Liver (tissue), 9 donors: Measurements from ENCODE around the gene SMPD4. TPM values are rescaled to one million over a fixed set of nuclear protein-coding genes. Genes with fewer than 3 reads are reported as not detected.
"Not testable (repeated sequence)": the region's sequence is repeated elsewhere in the genome, so short reads cannot be mapped to it uniquely, and the experiment has no call there.

Source experiments
- DNase-seq: peaks from one replicate; pipeline ENCODE4 v3.0.0-alpha.2; 2017; ENCODE audit warnings: low spot score
- H3K27ac ChIP-seq, 2 donors: one replicate each; pipeline ENCODE4 v1.7.0; 2013; ENCODE audit warnings: inconsistent platforms in 2 of 2, low read length in 2 of 2, control low read depth in 1 of 2, low read depth in 1 of 2, mild to moderate bottlenecking in 1 of 2
- H3K27me3 ChIP-seq, 4 donors: one replicate each; pipeline versions ENCODE4 v1.6.1 to v1.7.0; 2013; ENCODE audit warnings: low read length in 3 of 4, inconsistent platforms in 1 of 4, mild to moderate bottlenecking in 1 of 4, moderate library complexity in 1 of 4; ENCODE audit not compliant: control insufficient read depth in 4 of 4, insufficient read depth in 4 of 4
- H3K36me3 ChIP-seq, 4 donors: one replicate each; pipeline versions ENCODE4 v1.6.1 to v1.7.0; 2013; ENCODE audit warnings: low read length in 3 of 4, mild to moderate bottlenecking in 3 of 4, low read depth in 1 of 4, moderate library complexity in 1 of 4; ENCODE audit not compliant: control insufficient read depth in 4 of 4, insufficient read depth in 3 of 4
- H3K4me1 ChIP-seq, 4 donors: one replicate each; pipeline versions ENCODE4 v1.6.1 to v1.7.0; 2013; ENCODE audit warnings: low read length in 3 of 4, mild to moderate bottlenecking in 3 of 4, moderate library complexity in 1 of 4; ENCODE audit not compliant: control insufficient read depth in 4 of 4, insufficient read depth in 4 of 4
- H3K4me3 ChIP-seq, 3 donors: one replicate each; pipeline versions ENCODE4 v1.6.1 to v1.7.0; 2013; ENCODE audit warnings: low read length in 3 of 3, control low read depth in 1 of 3, low read depth in 1 of 3, mild to moderate bottlenecking in 1 of 3
- H3K9ac ChIP-seq, 2 donors: one replicate each; pipeline ENCODE4 v1.7.0; 2013; ENCODE audit warnings: low read length in 2 of 2, mild to moderate bottlenecking in 2 of 2, moderate library complexity in 2 of 2, control low read depth in 1 of 2, low read depth in 1 of 2
- H3K9me3 ChIP-seq, 4 donors: one replicate each; pipeline versions ENCODE4 v1.6.1 to v1.7.0; 2013; ENCODE audit warnings: low read length in 3 of 4; ENCODE audit not compliant: control insufficient read depth in 4 of 4
- CTCF ChIP-seq: fragments of 150-350 bp; IDR thresholded peaks from 2 replicates; pipeline ENCODE4 v1.5.1; 2017; ENCODE audit warnings: improper control_type of control experiment, low read depth, low read length; ENCODE audit not compliant: missing input control
- GABPA ChIP-seq, 2 donors: IDR thresholded peaks in 1 of 2; conservative IDR thresholded peaks in 1 of 2; 2 replicates each; pipeline ENCODE4 v1.6.1; 2016; ENCODE audit warnings: antibody characterized with exemption in 2 of 2, mild to moderate bottlenecking in 1 of 2, moderate library complexity in 1 of 2
- JUND ChIP-seq, 2 donors: IDR thresholded peaks; 2 replicates each; pipeline ENCODE4 v1.6.1; 2016; ENCODE audit warnings: antibody characterized with exemption in 2 of 2
- NR2F2 ChIP-seq: IDR thresholded peaks from 2 replicates; pipeline ENCODE4 v1.6.1; 2016; ENCODE audit warnings: antibody characterized with exemption
- SP1 ChIP-seq: IDR thresholded peaks from 2 replicates; pipeline ENCODE4 v1.6.1; 2018; ENCODE audit warnings: antibody characterized with exemption, mild to moderate bottlenecking
- WGBS: extraction: QIAGEN DNeasy Blood & Tissue Kit; methylation state at CpG from one replicate; pipeline ENCODE4 v1.1.7; 2013; 5-methylcytosine and 5-hydroxymethylcytosine counted together
- polyA plus RNA-seq, 2 donors: library from polyadenylated mRNA; stranded (reverse) in 1 of 2; unstranded in 1 of 2; fragments of 200-250 nt in 1 of 2; fragments of >200 nt in 1 of 2; fragmentation: Nextera tagmentation in 1 of 2; extraction: Ambion mirVana in 1 of 2; gene quantifications; one replicate each; pipeline versions ENCODE4 v1.2.1 to v1.2.3, GENCODE V29; 2013 to 2015
- total RNA-seq, 2 donors: library from RNA; depleted of rRNA; stranded (reverse); fragments of >200 nt; gene quantifications; one replicate each; pipeline ENCODE4 v1.2.3, GENCODE V29; 2014
- donor health status: healthy.
- donor health status: healthy.
- donor health status: healthy.
- donor health status: healthy.
- donor health status: healthy.

Gene SMPD4
- total and polyA plus RNA-seq, 4 donors = 9.9 to 22.3 (median 17.7) TPM

GRCh38 chr2:130153721-130154422 lies 27.5 kb downstream of the SMPD4 start:
- WGBS = 94% methylated on average over 22 of the region's 23 CpGs
- peaks cover 8 to 22% (median 12%) of the 10 kb centered on the region in 4 donors for H3K36me3 ChIP-seq

GRCh38 chr2:130152816-130153595 lies 28.4 kb downstream of the SMPD4 start:
- no peak for DNase-seq
- 95% methylated on average over 25 of the region's 25 CpGs for WGBS
- TF ChIP-seq NR2F2 = no peak
- TF ChIP-seq JUND (IDR thresholded peaks at IDR 0.05) = no peak
- TF ChIP-seq SP1 = no peak
- no peak for TF ChIP-seq CTCF
- TF ChIP-seq GABPA (IDR thresholded peaks at IDR 0.05 in 1 of 2, conservative IDR thresholded peaks at IDR 0.05 in 1 of 2) = no peak
- Histone ChIP-seq H3K27me3 (no peaks in the 10 kb centered on the region), H3K36me3 (peaks cover 8 to 21% (median 12%) of the 10 kb centered on the region in 4 donors), H3K4me1 (no peaks in the 10 kb centered on the region), H3K4me3 (no peak overlapping the region), H3K27ac (no peak overlapping the region), H3K9ac (no peak overlapping the region), H3K9me3 (no peaks in the 10 kb centered on the region)

More at GRCh38 chr2:130153721-130154422, 27.5 kb downstream of the SMPD4 start:
- H3K9me3 ChIP-seq, H3K27me3 ChIP-seq, H3K27ac ChIP-seq, H3K4me1 ChIP-seq, H3K9ac ChIP-seq, DNase-seq, H3K4me3 ChIP-seq: not testable (repeated sequence)

GRCh38 chr2:130152136-130152815 lies 29.1 kb downstream of the SMPD4 start:
- DNase-seq = not testable (repeated sequence)
- WGBS = 97% methylated on average over 27 of the region's 27 CpGs

GRCh38 chr2:130151145-130151512 lies 30.3 kb downstream of the SMPD4 start:
- not testable (repeated sequence) for H3K9me3 ChIP-seq, H3K4me3 ChIP-seq, DNase-seq, H3K27ac ChIP-seq, H3K4me1 ChIP-seq, H3K27me3 ChIP-seq, H3K9ac ChIP-seq
- 69% methylated on average over 5 of the region's 5 CpGs for WGBS
- peaks cover 8 to 21% (median 12%) of the 10 kb centered on the region in 4 donors for H3K36me3 ChIP-seq

More at GRCh38 chr2:130152136-130152815, 29.1 kb downstream of the SMPD4 start:
- H3K9ac ChIP-seq, H3K4me1 ChIP-seq, H3K4me3 ChIP-seq, H3K9me3 ChIP-seq, H3K27ac ChIP-seq, H3K27me3 ChIP-seq: not testable (repeated sequence)
- peaks cover 8 to 21% (median 12%) of the 10 kb centered on the region in 4 donors for H3K36me3 ChIP-seq
